Measurements from ENCODE around the gene ATP5PO.

GRCh38 chr21:33931799-33932390 lies 16.3 kb upstream of the ATP5PO start:
- TF ChIP-seq, protein P1, sequence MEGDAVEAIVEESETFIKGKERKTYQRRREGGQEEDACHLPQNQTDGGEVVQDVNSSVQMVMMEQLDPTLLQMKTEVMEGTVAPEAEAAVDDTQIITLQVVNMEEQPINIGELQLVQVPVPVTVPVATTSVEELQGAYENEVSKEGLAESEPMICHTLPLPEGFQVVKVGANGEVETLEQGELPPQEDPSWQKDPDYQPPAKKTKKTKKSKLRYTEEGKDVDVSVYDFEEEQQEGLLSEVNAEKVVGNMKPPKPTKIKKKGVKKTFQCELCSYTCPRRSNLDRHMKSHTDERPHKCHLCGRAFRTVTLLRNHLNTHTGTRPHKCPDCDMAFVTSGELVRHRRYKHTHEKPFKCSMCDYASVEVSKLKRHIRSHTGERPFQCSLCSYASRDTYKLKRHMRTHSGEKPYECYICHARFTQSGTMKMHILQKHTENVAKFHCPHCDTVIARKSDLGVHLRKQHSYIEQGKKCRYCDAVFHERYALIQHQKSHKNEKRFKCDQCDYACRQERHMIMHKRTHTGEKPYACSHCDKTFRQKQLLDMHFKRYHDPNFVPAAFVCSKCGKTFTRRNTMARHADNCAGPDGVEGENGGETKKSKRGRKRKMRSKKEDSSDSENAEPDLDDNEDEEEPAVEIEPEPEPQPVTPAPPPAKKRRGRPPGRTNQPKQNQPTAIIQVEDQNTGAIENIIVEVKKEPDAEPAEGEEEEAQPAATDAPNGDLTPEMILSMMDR (optimal IDR thresholded peaks at IDR 0.05 in 1 of 3, IDR thresholded peaks at IDR 0.05 in 1 of 3, conservative IDR thresholded peaks at IDR 0.05 in 1 of 3; ENCODE audit: extremely low read depth in 1 of 3, insufficient read depth in 2 of 3, low read length in 3 of 3): no peak
- no peak for TF ChIP-seq EZH2 (IDR thresholded peaks at IDR 0.05; ENCODE audit: low read length)
